ENCODE results near the gene CGB2.
A peak's percentile ranks its signal among the peaks of the same experiment; 100 is the strongest.
"Not testable (repeated sequence)": the region's sequence is repeated elsewhere in the genome, so short reads cannot be mapped to it uniquely, and the experiment has no call there.

The CGB2 gene

DNA sequence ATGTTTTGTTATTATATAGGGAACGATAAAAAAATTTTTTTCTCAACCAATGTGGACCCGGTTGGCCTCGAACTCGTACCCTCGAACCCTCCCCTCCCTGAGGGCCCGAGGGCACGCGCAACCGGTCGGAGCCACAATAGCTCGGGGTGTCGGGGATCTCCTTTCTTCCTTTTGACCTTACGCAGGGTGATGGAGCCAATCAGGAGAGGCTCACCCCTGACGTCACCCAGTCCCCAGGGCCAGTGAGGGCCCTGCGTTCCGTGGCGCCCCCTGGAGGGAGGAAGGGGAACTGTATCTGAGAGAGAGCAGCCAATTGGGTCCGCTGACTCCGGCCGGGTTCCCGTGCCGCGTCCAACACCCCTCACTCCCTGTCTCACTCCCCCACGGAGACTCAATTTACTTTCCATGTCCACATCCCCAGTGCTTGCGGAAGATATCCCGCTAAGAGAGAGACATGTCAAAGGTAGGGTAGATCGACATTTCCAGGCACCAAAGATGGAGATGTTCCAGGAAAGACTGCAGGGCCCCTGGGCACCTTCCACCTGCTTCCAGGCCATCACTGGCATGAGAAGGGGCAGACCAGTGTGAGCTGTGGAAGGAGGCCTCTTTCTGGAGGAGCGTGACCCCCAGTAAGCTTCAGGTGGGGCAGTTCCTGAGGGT, at the start of gene CGB2:
CGB2 (plus strand) TSS at position 249 of the 660 bp plus-strand sequence; CDS start at position 455, 206 bp downstream.
- not testable (repeated sequence) for FAIRE-seq; DNase-seq (ENCODE audit: low spot score)

DNA sequence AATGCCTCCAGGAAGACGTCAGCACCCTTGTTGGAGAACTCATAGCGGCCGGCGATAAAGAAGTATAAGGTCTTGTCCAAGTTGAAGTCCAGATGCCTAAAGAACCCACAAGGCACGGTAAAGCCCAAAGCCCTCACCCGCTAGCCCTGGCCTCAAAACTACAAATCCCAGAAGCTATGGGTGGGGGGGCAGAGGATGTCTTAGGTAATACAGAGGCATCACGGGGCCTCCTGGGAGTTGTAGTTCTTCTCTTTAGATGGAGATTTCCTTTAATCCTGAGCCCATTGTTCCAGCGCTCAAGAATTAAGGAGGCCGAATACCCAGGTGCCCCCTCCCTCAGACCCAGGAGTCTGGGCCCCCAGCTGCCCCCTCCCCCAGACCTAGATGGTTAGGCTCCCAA, 49.4 kb upstream of the CGB2 start:
- no peak for FAIRE-seq
- DNase-seq (ENCODE audit: low spot score) = no peak

GRCh38 chr19:48985711-48986110, 46.0 kb upstream of the CGB2 start:
- FAIRE-seq (no peak), DNase-seq (ENCODE audit: low spot score) (no peak)

GRCh38 chr19:48986211-48986610, 45.5 kb upstream of the CGB2 start:
- no peak for DNase-seq (ENCODE audit: low spot score)
- no peak for FAIRE-seq

- DNase-seq (ENCODE audit: low spot score) (no peak), FAIRE-seq (no peak)
These were observed 44.4 kb upstream of the CGB2 start for GRCh38 chr19:48987323-48987722.

DNA sequence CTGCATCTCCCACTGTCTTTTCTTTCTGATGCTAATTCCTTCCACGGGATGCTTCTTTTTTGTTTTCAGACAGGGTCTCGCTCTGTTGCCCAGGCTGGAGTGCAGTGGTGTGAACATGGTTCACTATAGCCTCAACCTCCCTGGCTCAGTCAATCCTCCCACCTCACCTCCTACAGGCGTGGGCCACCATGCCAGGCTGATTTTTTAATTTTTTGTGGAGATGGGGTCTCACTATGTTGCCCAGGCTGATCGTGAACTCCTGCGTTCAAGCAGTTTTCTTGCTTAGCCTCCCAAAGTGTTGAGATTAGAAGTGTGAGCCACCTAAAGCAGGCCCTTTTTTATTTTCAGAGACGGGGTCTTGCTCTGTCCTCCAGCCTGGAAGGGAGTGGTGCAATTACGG, 43.4 kb upstream of the CGB2 start:
- FAIRE-seq = no peak
- no peak for DNase-seq (ENCODE audit: low spot score)

- FAIRE-seq = no peak
- DNase-seq (ENCODE audit: low spot score) = no peak
These were observed 42.8 kb upstream of the CGB2 start for GRCh38 chr19:48988860-48989259.

DNA sequence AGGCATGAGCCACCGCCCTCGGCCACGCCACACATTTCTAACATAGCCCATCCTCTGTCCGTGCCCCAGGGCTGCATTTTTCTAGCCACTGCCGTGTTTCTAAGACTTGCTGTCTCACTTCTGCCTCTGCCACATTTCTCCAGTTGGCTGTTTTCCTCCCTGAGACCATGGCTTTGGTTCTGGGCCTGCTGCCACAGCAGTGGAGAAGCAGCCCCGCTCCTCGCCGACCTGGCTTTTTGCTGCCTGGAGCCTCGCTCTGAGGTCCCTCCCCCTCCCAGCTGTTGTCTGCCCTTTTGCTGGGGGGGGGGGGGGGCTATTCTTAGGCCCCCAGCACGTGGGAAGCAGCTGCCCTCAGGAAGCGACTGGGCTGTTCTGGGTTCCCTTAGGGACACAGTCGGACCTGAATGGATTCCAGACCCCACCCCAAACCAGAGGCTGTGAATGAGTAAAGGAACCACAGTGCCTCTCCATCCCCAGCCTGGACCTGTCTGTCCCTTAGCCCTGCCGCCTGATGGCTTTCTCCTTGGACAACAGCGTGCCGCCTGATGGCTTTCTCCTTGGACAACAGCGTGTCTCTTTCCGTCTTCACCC, 41.9 kb upstream of the CGB2 start:
- no peak for DNase-seq (ENCODE audit: low spot score)
- FAIRE-seq = no peak

- DNase-seq (ENCODE audit: low spot score) (no peak), FAIRE-seq (no peak)
These were observed 41.3 kb upstream of the CGB2 start for GRCh38 chr19:48990400-48990799.

DNA sequence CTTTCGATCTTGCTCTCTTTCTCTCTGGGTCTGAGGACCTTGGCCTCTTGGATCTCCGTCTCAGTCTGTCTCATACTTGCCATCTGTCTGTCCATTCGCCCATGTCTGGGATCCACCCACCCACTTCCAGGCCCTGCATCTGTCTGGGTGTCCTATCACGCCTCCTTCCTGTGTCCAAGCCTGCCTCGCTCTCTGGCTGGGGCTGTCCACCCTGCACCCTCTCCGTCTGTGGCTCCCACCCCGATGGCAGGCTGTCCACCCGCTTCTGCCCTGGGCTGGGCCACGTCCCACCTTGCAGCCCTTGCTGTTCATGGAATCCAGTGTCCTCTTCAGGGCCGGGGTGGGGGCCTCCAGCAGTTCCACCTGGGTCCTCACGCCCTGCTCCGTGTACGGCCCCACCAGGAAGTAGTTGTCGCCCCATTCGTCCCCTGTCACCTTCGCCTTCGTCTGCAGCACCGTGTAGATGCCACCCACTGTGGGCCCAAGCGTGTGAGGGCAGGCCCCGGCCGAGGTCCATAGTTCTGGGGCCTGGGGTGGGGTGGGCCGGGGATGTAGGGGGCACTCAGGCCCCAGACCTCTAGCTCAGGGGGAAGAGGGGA, 40.6 kb upstream of the CGB2 start:
- no peak for FAIRE-seq
- DNase-seq (ENCODE audit: low spot score) = no peak

GRCh38 chr19:48991873-48992580, 39.7 kb upstream of the CGB2 start:
- no peak for FAIRE-seq
- DNase-seq (ENCODE audit: low spot score) = peak; percentile 68

GRCh38 chr19:48992581-48993174, 39.0 kb upstream of the CGB2 start:
- no peak for DNase-seq (ENCODE audit: low spot score)
- FAIRE-seq = no peak

GRCh38 chr19:48993175-48994034, 38.3 kb upstream of the CGB2 start, which contains the start of the genes GYS1 and RUVBL2:
GYS1 (minus strand) TSS chr19:48993309; CDS start chr19:48993112, 197 bp downstream.
RUVBL2 (plus strand) TSS chr19:48993887; CDS start chr19:48993912, 25 bp downstream.
- FAIRE-seq (peak; percentile 83), DNase-seq (ENCODE audit: low spot score) (peak; percentile 96)

- FAIRE-seq = no peak
- DNase-seq (ENCODE audit: low spot score) = no peak
These were observed 37.7 kb upstream of the CGB2 start for GRCh38 chr19:48994035-48994386.

GRCh38 chr19:48997972-48998371, 33.7 kb upstream of the CGB2 start:
- no peak for FAIRE-seq
- peak; percentile 66 for DNase-seq (ENCODE audit: low spot score)

- DNase-seq (ENCODE audit: low spot score) (peak; percentile 31), FAIRE-seq (no peak)
These were observed 32.0 kb upstream of the CGB2 start for GRCh38 chr19:48999481-49000325.

- DNase-seq (ENCODE audit: low spot score) (no peak), FAIRE-seq (no peak)
These were observed 27.6 kb upstream of the CGB2 start for GRCh38 chr19:49004133-49004532.

- FAIRE-seq = no peak
- no peak for DNase-seq (ENCODE audit: low spot score)
These were observed 26.6 kb upstream of the CGB2 start for GRCh38 chr19:49004964-49005614.

DNA sequence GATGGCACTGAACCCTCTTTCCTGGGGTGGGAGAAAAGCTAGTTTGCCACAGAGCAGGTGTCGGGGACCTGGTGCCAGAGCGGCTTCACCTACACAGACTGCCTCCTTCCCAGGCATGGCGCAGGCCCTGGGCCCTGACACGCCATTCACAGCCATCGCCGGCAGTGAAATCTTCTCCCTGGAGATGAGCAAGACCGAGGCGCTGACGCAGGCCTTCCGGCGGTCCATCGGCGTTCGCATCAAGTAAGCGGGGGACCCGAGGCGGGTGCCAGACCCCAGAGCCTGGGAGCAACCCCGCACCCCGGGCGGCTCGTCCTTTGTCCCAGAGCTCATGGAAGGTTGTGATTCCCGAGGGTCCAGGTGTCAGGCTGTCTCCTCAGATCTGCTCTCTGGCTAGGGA, 24.8 kb upstream of the CGB2 start:
- FAIRE-seq (no peak), DNase-seq (ENCODE audit: low spot score) (no peak)

Data from RCC 7860 (cell line).